ENCODE data around the gene CYFIP1. TPM values are rescaled to one million over a fixed set of nuclear protein-coding genes. Genes with fewer than 3 reads are reported as not detected.

The CYFIP1 gene
- total RNA-seq, 1 experiment from 2014 or later, result 143 TPM

- TF ChIP-seq YY1 (IDR thresholded peaks at IDR 0.05; ENCODE audit: extremely low read depth, insufficient replicate concordance, low read depth, low read length) (no peak), EZH2 (IDR thresholded peaks at IDR 0.05) (no peak), RAD21 (IDR thresholded peaks at IDR 0.05; ENCODE audit: low read depth) (no peak), SIN3A (IDR thresholded peaks at IDR 0.05; ENCODE audit: low read depth) (no peak), EGR1 (IDR thresholded peaks at IDR 0.05; ENCODE audit: low read depth) (no peak)
- TF ChIP-seq, protein P1, sequence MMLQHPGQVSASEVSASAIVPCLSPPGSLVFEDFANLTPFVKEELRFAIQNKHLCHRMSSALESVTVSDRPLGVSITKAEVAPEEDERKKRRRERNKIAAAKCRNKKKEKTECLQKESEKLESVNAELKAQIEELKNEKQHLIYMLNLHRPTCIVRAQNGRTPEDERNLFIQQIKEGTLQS (IDR thresholded peaks at IDR 0.05), result no peak
These were observed 39.0 kb downstream of the CYFIP1 start (continued) for GRCh38 chr15:22941179-22941578.

GRCh38 chr15:22939652-22940061, 40.5 kb downstream of the CYFIP1 start:
- Histone ChIP-seq H3K27ac (ENCODE audit: low read depth, low read length) (no peak overlapping the region), H3K4me1 (ENCODE audit: control insufficient read depth in 1 of 2, insufficient read depth in 2 of 2, low read length in 2 of 2) (no peaks in the 10 kb centered on the region), H3K4me2 (ENCODE audit: low read length) (no peak overlapping the region), H2AFZ (ENCODE audit: low read depth, low read length, poor library complexity, severe bottlenecking) (no peak overlapping the region), H3K36me3 (ENCODE audit: control insufficient read depth in 1 of 2, insufficient read depth in 2 of 2, low read length in 2 of 2) (peaks cover 19 to 58% of the 10 kb centered on the region in 2 experiments), H3K9me3 (ENCODE audit: control insufficient read depth in 1 of 2, insufficient read depth in 1 of 2, low read depth in 1 of 2, low read length in 2 of 2) (no peaks in the 10 kb centered on the region), H3K9me2 (ENCODE audit: insufficient read depth) (no peaks in the 10 kb centered on the region), H3K27me3 (ENCODE audit: insufficient read depth, low read length) (no peaks in the 10 kb centered on the region), H4K20me1 (ENCODE audit: insufficient read depth) (no peaks in the 10 kb centered on the region), H3K4me3 (replicated peaks in 1 of 2; ENCODE audit: low read depth in 1 of 2, low read length in 2 of 2) (no peak overlapping the region), H3K9ac (ENCODE audit: low read length) (no peak overlapping the region), H3K79me2 (ENCODE audit: insufficient read depth, low read length) (peaks cover 20% of the 10 kb centered on the region; the same call in 1 of the 2 replicates)
- no TSS peak for BruUV-seq (replicated peaks)
- no peak for ATAC-seq
- ChIA-PET POLR2A (no interaction called here), RAD21 (ENCODE audit: low non-redundant PET in 1 of 2, low total read pairs in 2 of 2, uncharacterized antibody in 2 of 2, unreplicated experiment in 2 of 2) (no interaction called here), CTCF (no interaction called here)
- no peak for TF ChIP-seq CEBPB (IDR thresholded peaks at IDR 0.05; ENCODE audit: low read depth)
- TF ChIP-seq, protein P1 (IDR thresholded peaks at IDR 0.05), result no peak
- no peak for TF ChIP-seq ZBTB33 (IDR thresholded peaks at IDR 0.05; ENCODE audit: extremely low read depth, insufficient replicate concordance, low read length)
- intact Hi-C loops (cut with micrococcal nuclease), result no loop called here
- DNase-seq (ENCODE audit: low read depth, low spot score), result no peak

Measured in HCT116 (cell line).